Stomach (tissue), 4 donors: ENCODE results near the gene FOXL2.

Source experiments
- EP300 ChIP-seq: sonication (generic); formaldehyde crosslinking; IDR thresholded peaks from one replicate; pipeline ENCODE4 v1.6.1; 2017; ENCODE audit warnings: antibody characterized with exemption
- POLR2A ChIP-seq, 4 donors: fragments of 450-650 bp; IDR thresholded peaks; one replicate each; pipeline ENCODE4 v1.6.1; 2016; ENCODE audit warnings: antibody characterized with exemption in 4 of 4, control low read depth in 2 of 4, mild to moderate bottlenecking in 1 of 4, moderate library complexity in 1 of 4
- POLR2AphosphoS5 ChIP-seq, 3 donors: sonication (generic); formaldehyde crosslinking; IDR thresholded peaks; one replicate each; pipeline ENCODE4 v1.6.1; 2016; ENCODE audit warnings: antibody characterized with exemption in 3 of 3
- TF ChIP-seq, protein P1 (sequence below), 7 experiments: fragments of 450-650 bp in 4 of 7; fragments of 200-600 bp in 3 of 7; sonication (generic) in 3 of 7; IDR thresholded peaks; one replicate each; pipeline ENCODE4 v1.5.1; 2016 to 2019; ENCODE audit warnings: antibody characterized with exemption in 7 of 7, control low read depth in 2 of 7, mild to moderate bottlenecking in 1 of 7

DNA sequence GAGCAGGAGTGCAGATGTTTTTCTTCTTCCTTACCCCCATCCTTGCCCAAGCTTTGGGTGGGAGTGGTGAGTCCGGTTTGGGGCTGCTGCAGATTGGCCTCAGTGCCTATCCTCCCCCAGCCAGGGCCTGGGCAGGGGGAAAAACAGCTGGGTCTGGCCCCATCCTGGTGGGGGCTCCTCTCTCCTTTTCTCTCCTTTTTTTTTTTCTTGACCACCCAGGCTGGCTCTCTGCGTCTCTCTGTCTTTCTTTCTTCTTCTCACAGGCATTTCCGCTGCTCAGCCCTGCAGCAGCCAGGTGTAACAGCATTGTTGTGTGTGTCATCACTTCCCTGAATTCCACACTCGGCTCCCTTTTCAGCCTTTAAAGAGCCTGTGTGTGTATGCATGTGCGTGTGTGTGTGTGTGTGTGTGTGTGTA, 2.1 kb upstream of the FOXL2 start:
- TF ChIP-seq, protein P1, sequence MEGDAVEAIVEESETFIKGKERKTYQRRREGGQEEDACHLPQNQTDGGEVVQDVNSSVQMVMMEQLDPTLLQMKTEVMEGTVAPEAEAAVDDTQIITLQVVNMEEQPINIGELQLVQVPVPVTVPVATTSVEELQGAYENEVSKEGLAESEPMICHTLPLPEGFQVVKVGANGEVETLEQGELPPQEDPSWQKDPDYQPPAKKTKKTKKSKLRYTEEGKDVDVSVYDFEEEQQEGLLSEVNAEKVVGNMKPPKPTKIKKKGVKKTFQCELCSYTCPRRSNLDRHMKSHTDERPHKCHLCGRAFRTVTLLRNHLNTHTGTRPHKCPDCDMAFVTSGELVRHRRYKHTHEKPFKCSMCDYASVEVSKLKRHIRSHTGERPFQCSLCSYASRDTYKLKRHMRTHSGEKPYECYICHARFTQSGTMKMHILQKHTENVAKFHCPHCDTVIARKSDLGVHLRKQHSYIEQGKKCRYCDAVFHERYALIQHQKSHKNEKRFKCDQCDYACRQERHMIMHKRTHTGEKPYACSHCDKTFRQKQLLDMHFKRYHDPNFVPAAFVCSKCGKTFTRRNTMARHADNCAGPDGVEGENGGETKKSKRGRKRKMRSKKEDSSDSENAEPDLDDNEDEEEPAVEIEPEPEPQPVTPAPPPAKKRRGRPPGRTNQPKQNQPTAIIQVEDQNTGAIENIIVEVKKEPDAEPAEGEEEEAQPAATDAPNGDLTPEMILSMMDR (IDR thresholded peaks at IDR 0.05) = no peak
- TF ChIP-seq POLR2AphosphoS5 (IDR thresholded peaks at IDR 0.05) (no peak), EP300 (no peak), POLR2A (IDR thresholded peaks at IDR 0.05) (no peak)
